ENCODE measurements around the gene TRIM40. TPM values are rescaled to one million over a fixed set of nuclear protein-coding genes. Genes with fewer than 3 reads are reported as not detected.

Gene TRIM40, protein sequence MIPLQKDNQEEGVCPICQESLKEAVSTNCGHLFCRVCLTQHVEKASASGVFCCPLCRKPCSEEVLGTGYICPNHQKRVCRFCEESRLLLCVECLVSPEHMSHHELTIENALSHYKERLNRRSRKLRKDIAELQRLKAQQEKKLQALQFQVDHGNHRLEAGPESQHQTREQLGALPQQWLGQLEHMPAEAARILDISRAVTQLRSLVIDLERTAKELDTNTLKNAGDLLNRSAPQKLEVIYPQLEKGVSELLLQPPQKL
- total RNA-seq (2014; rRNA removed; shearing (Covaris generic)), result not detected in 2 replicates

DNA sequence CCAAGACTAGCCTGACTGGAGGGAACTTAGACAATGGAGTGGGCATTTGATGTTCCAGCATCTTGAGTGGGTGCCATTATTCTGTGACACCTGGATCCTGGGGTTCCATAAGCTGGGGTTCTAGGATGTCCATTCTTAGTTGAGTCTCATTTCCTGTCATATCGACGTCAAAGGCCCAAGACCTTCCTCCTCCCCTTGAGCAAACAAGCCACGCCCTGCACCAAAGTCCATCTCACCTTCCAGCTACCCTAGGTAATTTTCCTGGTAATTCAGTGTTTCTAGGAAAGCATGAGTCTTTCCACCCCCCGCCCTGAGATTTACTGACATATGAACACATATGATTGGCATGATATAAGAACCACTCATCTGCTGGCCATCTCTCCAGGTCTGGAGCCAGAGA lies at the start of gene TRIM40:
TSS of gene TRIM40 (plus strand) at position 384 of the 400 bp plus-strand sequence. CDS start 897 bp downstream, outside the sequence.

DNA sequence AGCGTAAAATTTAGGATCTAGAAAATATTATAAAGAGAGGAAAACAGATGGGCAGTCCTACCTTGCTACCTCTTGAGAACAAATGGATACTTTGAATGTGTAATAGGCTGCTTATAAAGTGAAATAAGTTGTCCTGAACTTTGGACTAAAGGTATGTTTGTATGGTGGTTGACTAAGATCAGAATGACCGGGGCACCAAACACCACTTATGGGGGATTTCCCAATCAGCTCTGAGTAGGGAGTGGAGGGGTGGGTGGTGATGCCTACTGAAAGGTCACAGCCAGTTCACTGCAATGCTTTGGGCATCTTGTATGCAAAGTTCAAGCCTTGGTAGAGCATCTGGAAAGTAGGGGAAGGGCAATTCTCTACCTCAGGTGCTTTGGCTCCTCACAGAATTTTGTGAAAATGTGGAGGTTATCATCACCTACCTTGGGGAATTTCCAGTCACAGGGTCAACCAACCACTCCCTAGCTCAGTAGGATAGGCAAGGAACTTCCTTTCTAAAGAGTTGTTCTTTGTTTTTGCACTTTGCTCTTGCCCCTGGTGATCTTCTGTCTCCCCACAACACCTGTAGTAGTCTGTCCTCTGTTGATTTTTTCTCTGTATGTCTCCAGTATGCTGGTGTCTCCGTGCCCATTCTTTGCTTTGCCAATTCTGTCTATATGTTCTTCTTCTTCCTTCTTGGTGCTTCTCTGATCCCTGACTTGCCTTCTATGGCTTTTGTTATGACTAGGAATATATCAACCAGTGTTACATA lies 22.8 kb upstream of the TRIM40 start, which contains the start of gene TRIM31:
TSS of gene TRIM31 (minus strand) at position 88 of the 757 bp plus-strand sequence. CDS start 285 bp downstream, outside the sequence.

DNA sequence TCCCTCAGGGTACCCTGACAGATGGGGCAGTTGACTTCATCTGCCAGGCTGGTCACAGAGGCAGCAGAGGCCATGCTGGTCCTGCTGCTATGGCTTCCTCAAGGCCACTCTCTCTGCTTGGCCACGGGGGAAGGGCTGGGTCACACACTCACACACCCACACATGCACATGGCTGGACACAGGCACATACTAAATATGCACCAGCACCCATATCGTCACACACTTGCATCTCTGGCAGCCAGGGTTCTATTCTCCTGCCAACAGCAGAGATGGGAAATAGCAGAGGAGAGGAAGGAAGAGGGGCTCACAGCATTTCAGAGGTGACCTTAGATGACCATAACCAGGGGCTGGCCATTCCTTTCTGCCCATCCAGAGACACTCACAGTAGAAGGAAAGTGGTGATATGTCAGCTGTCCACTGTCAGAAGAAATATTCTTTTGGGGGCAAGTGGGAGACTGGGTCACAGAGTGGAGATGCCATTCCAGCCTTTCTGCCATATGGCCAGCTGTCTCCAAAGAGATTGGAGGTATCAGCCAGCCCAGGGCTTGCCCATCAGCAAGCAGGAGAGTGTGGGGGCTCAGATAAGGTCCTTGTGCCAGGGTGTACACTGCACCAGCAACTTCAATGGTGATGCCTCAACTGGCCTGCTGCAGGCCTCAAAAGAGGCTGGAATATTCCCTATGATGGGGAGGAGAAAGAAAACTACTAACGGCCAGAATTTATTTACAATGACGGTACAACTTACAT lies 25.0 kb downstream of the TRIM40 start, which contains the start of gene TRIM10:
TSS of gene TRIM10 (minus strand) at position 427 of the 747 bp plus-strand sequence. CDS start at position 74, 353 bp downstream.

DNA sequence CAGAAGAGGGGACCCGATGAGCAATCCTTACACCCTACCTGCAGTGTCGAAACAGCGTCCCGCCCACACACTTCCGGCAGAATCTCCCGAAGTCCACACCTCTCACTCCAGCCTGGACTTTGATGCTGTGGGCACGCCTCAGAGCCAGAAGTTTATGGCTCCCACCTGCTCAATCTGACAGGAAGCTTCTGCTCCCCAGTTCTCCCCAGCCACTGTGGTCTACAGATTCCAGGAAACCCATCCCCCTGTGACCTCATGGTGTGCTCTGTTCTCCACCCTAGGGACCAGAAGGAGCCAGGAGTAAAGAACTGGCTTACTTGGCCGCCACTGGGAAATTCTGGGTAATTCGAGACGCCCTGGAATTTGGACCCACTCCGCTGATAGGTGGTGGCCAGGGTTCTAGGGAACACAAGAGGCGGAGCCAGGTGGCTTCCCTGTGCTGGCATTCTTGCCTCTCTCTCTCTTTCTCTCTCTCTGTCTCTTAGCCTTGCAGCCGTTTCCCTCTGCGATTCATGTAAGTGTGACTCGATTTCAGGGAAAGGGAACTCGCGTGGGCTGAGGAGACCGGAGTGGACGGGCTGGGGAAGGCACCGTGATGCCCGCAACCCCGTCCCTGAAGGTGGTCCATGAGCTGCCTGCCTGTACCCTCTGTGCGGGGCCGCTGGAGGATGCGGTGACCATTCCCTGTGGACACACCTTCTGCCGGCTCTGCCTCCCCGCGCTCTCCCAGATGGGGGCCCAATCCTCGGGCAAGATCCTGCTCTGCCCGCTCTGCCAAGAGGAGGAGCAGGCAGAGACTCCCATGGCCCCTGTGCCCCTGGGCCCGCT lies 27.4 kb downstream of the TRIM40 start, which contains the start of gene TRIM15:
TSS of gene TRIM15 (plus strand) at position 457 of the 828 bp plus-strand sequence. CDS start at position 596, 139 bp downstream.

Small RNAs within 50 kb of the gene (small RNA-seq; reads per million reads assigned to genes)
- gene RF00554, result not detected

Other genes starting within 250 kb of the TRIM40 start
- 267 and 308 TPM in 2 replicates for gene HLA-A, start 193.6 kb upstream of the TRIM40 start, total RNA-seq (2014; rRNA removed; shearing (Covaris generic))
- 25.9 and 27.4 TPM in 2 replicates for gene POLR1H, start 74.9 kb upstream of the TRIM40 start, total RNA-seq (2014; rRNA removed; shearing (Covaris generic))
- 36.8 and 40.9 TPM in 2 replicates for gene PPP1R11, start 68.9 kb upstream of the TRIM40 start, total RNA-seq (2014; rRNA removed; shearing (Covaris generic))
- not detected in 2 replicates for gene RNF39, start 60.4 kb upstream of the TRIM40 start, total RNA-seq (2014; rRNA removed; shearing (Covaris generic))
- gene TRIM31, start 23.1 kb upstream of the TRIM40 start, total RNA-seq (2014; rRNA removed; shearing (Covaris generic)), result not detected in 2 replicates
- gene TRIM10, start 25.1 kb downstream of the TRIM40 start, total RNA-seq (2014; rRNA removed; shearing (Covaris generic)), result not detected in 2 replicates
- gene TRIM15, start 27.4 kb downstream of the TRIM40 start, total RNA-seq (2014; rRNA removed; shearing (Covaris generic)), result not detected in 2 replicates
- 23.1 and 24.6 TPM in 2 replicates for gene TRIM26, start 77.3 kb downstream of the TRIM40 start, total RNA-seq (2014; rRNA removed; shearing (Covaris generic))
- 10.6 and 12.8 TPM in 2 replicates for gene TRIM39, start 190.8 kb downstream of the TRIM40 start, total RNA-seq (2014; rRNA removed; shearing (Covaris generic))
- gene RPP21, start 209.0 kb downstream of the TRIM40 start, total RNA-seq (2014; rRNA removed; shearing (Covaris generic)), result 34.9 and 40.2 TPM in 2 replicates